ENCODE measurements around the gene KDM4C. TPM values are rescaled to one million over a fixed set of nuclear protein-coding genes. Genes with fewer than 3 reads are reported as not detected.

KDM4C gene
- total RNA-seq, 1 donor from 2014 or later = 18.2 TPM

- H3K4me3 Mint-ChIP-seq (ENCODE audit: unreplicated experiment) = no peak overlapping the region
- Histone ChIP-seq H3K4me2 (ENCODE audit: low read length) (no peak overlapping the region), H3K9me3 (ENCODE audit: insufficient read depth, low read depth, low read length) (no peaks in the 10 kb centered on the region), H2AFZ (ENCODE audit: low read depth, low read length) (no peak overlapping the region), H3K27me3 (ENCODE audit: insufficient read depth, low read length) (no peaks in the 10 kb centered on the region), H3K79me2 (ENCODE audit: insufficient read depth, low read length) (no peaks in the 10 kb centered on the region), H4K20me1 (ENCODE audit: insufficient read depth, low read length) (no peaks in the 10 kb centered on the region), H3K9ac (ENCODE audit: low read length) (no peak overlapping the region), H3K27ac (ENCODE audit: low read depth, low read length) (no peak overlapping the region), H3K4me1 (ENCODE audit: insufficient read depth, low read length) (no peaks in the 10 kb centered on the region), H3K36me3 (ENCODE audit: insufficient read depth, low read length) (no peaks in the 10 kb centered on the region), H3K4me3 (ENCODE audit: insufficient read depth, low read depth, low read length) (no peak overlapping the region)
- H3K9me3 Mint-ChIP-seq (ENCODE audit: unreplicated experiment) = peaks cover 6% of the 10 kb centered on the region
- TF ChIP-seq CTCF (IDR thresholded peaks at IDR 0.05; ENCODE audit: insufficient read depth, low read depth, low read length) = no peak
- TF ChIP-seq EZH2 (IDR thresholded peaks at IDR 0.05; ENCODE audit: insufficient read depth, low read length) = no peak
- H3K4me1 Mint-ChIP-seq (ENCODE audit: low read depth, unreplicated experiment) = no peaks in the 10 kb centered on the region
- FAIRE-seq (no peak), DNase-seq (ENCODE audit: low read depth) (peak; percentile 22)
- peaks cover 5% of the 10 kb centered on the region for H3K36me3 Mint-ChIP-seq (ENCODE audit: low read depth, unreplicated experiment)
- no peaks in the 10 kb centered on the region for H3K27me3 Mint-ChIP-seq (ENCODE audit: low read depth, unreplicated experiment)
- H3K27ac Mint-ChIP-seq (ENCODE audit: unreplicated experiment) = no peak overlapping the region
Measured at GRCh38 chr9:7097785-7098752, 340.3 kb downstream of the KDM4C start.

- H3K27me3 Mint-ChIP-seq (ENCODE audit: low read depth, unreplicated experiment) = no peaks in the 10 kb centered on the region
- FAIRE-seq (no peak), DNase-seq (ENCODE audit: low read depth) (no peak)
- Histone ChIP-seq H3K9me3 (ENCODE audit: insufficient read depth, low read depth, low read length) (no peaks in the 10 kb centered on the region), H3K36me3 (ENCODE audit: insufficient read depth, low read length) (no peaks in the 10 kb centered on the region), H3K9ac (ENCODE audit: low read length) (no peak overlapping the region), H3K4me3 (ENCODE audit: insufficient read depth, low read depth, low read length) (no peak overlapping the region), H3K27me3 (ENCODE audit: insufficient read depth, low read length) (no peaks in the 10 kb centered on the region), H3K4me1 (ENCODE audit: insufficient read depth, low read length) (no peaks in the 10 kb centered on the region), H3K4me2 (ENCODE audit: low read length) (no peak overlapping the region), H2AFZ (ENCODE audit: low read depth, low read length) (no peak overlapping the region), H4K20me1 (ENCODE audit: insufficient read depth, low read length) (no peaks in the 10 kb centered on the region), H3K79me2 (ENCODE audit: insufficient read depth, low read length) (no peaks in the 10 kb centered on the region), H3K27ac (ENCODE audit: low read depth, low read length) (no peak overlapping the region)
- TF ChIP-seq CTCF (IDR thresholded peaks at IDR 0.05; ENCODE audit: insufficient read depth, low read depth, low read length) (no peak), EZH2 (IDR thresholded peaks at IDR 0.05; ENCODE audit: insufficient read depth, low read length) (no peak)
- H3K4me1 Mint-ChIP-seq (ENCODE audit: low read depth, unreplicated experiment) = no peaks in the 10 kb centered on the region
- H3K9me3 Mint-ChIP-seq (ENCODE audit: unreplicated experiment) = peaks cover 12% of the 10 kb centered on the region
- H3K4me3 Mint-ChIP-seq (ENCODE audit: unreplicated experiment) = no peak overlapping the region
- H3K36me3 Mint-ChIP-seq (ENCODE audit: low read depth, unreplicated experiment) = peaks cover 21% of the 10 kb centered on the region
- H3K27ac Mint-ChIP-seq (ENCODE audit: unreplicated experiment) = peak overlapping the region; percentile 28
Measured at GRCh38 chr9:7103367-7103766, 345.6 kb downstream of the KDM4C start.

GRCh38 chr9:7103771-7104170 is 346.0 kb downstream of the KDM4C start:
- H3K27ac ChIP-seq (ENCODE audit: low read depth, low read length) = no peak overlapping the region

More at GRCh38 chr9:7103771-7104170, 346.0 kb downstream of the KDM4C start:
- TF ChIP-seq CTCF (IDR thresholded peaks at IDR 0.05; ENCODE audit: insufficient read depth, low read depth, low read length) = no peak
- TF ChIP-seq EZH2 (IDR thresholded peaks at IDR 0.05; ENCODE audit: insufficient read depth, low read length) = no peak
- H3K9me3 Mint-ChIP-seq (ENCODE audit: unreplicated experiment) = peaks cover 12% of the 10 kb centered on the region
- H3K27me3 Mint-ChIP-seq (ENCODE audit: low read depth, unreplicated experiment) = no peaks in the 10 kb centered on the region
- peak overlapping the region; percentile 28 for H3K27ac Mint-ChIP-seq (ENCODE audit: unreplicated experiment)
- FAIRE-seq (no peak), DNase-seq (ENCODE audit: low read depth) (peak; percentile 42)
- H3K36me3 Mint-ChIP-seq (ENCODE audit: low read depth, unreplicated experiment) = peaks cover 21% of the 10 kb centered on the region
- no peaks in the 10 kb centered on the region for H3K79me2 ChIP-seq (ENCODE audit: insufficient read depth, low read length)
- no peaks in the 10 kb centered on the region for H3K9me3 ChIP-seq (ENCODE audit: insufficient read depth, low read depth, low read length)
- H3K36me3 ChIP-seq (ENCODE audit: insufficient read depth, low read length) = no peaks in the 10 kb centered on the region
- H3K4me1 Mint-ChIP-seq (ENCODE audit: low read depth, unreplicated experiment) = no peaks in the 10 kb centered on the region
- no peak overlapping the region for H2AFZ ChIP-seq (ENCODE audit: low read depth, low read length)
- H3K4me2 ChIP-seq (ENCODE audit: low read length) = no peak overlapping the region
- H3K9ac ChIP-seq (ENCODE audit: low read length) = no peak overlapping the region
- H3K4me3 Mint-ChIP-seq (ENCODE audit: unreplicated experiment) = no peak overlapping the region
- no peaks in the 10 kb centered on the region for H3K4me1 ChIP-seq (ENCODE audit: insufficient read depth, low read length)
- H3K4me3 ChIP-seq (ENCODE audit: insufficient read depth, low read depth, low read length) = no peak overlapping the region
- H3K27me3 ChIP-seq (ENCODE audit: insufficient read depth, low read length) = no peaks in the 10 kb centered on the region
- no peaks in the 10 kb centered on the region for H4K20me1 ChIP-seq (ENCODE audit: insufficient read depth, low read length)
